ENCODE data around the gene RBM10.

RBM10 gene

GRCh38 chrX:47235691-47236103 is 90.7 kb downstream of the RBM10 start:
- no peak for DNase-seq (ENCODE audit: low read depth, low spot score)

Measured in smooth muscle cell of the brain vasculature (primary cell).